Right lung (tissue), 5 donors: ENCODE data around the gene SDHAF2. TPM values are rescaled to one million over a fixed set of nuclear protein-coding genes. Genes with fewer than 3 reads are reported as not detected.
"Not testable (repeated sequence)": the region's sequence is repeated elsewhere in the genome, so short reads cannot be mapped to it uniquely, and the experiment has no call there.

Experiments
- DNase-seq, 2 donors: peaks; one replicate each; pipeline ENCODE4 v3.0.0-alpha.2; 2013
- polyA plus RNA-seq, 5 donors: library from polyadenylated mRNA; unstranded; fragments of 120-200 nt; gene quantifications; one replicate each; pipeline versions ENCODE4 v1.2.1 to v1.2.3, GENCODE V29; 2013; ENCODE audit warnings: inconsistent platforms in 1 of 5, low replicate concordance in 1 of 5; ENCODE audit not compliant: insufficient read length in 5 of 5, insufficient read depth in 1 of 5

SDHAF2 gene
- polyA plus RNA-seq, 5 donors, result 35.7 to 46.9 (median 40.3) TPM

GRCh38 chr11:61474013-61474643, 44.2 kb downstream of the SDHAF2 start:
- no peak for DNase-seq

GRCh38 chr11:61475433-61475832, 45.5 kb downstream of the SDHAF2 start:
- no peak for DNase-seq

- no peak for DNase-seq
Observed at GRCh38 chr11:61476371-61476770, 46.4 kb downstream of the SDHAF2 start.

- DNase-seq, result no peak
Observed at GRCh38 chr11:61477126-61477525, 47.2 kb downstream of the SDHAF2 start.

- DNase-seq, result peak in 1 of 2 donors; percentile 26
Observed at GRCh38 chr11:61477727-61478148, 47.8 kb downstream of the SDHAF2 start.

- not testable (repeated sequence) for DNase-seq
Observed at GRCh38 chr11:61479360-61480058, 49.6 kb downstream of the SDHAF2 start.

- no peak for DNase-seq
Observed at GRCh38 chr11:61480261-61480993, 50.5 kb downstream of the SDHAF2 start.

GRCh38 chr11:61480994-61481335, 51.0 kb downstream of the SDHAF2 start:
- peak; percentile 33 to 42 for DNase-seq

GRCh38 chr11:61481806-61482205, 51.9 kb downstream of the SDHAF2 start:
- no peak for DNase-seq

- DNase-seq, result no peak
Observed at GRCh38 chr11:61482513-61482912, 52.6 kb downstream of the SDHAF2 start.

- DNase-seq, result no peak
Observed at GRCh38 chr11:61484541-61484940, 54.6 kb downstream of the SDHAF2 start.

- no peak for DNase-seq
Observed at GRCh38 chr11:61485080-61485479, 55.2 kb downstream of the SDHAF2 start.

GRCh38 chr11:61486011-61486620, 56.2 kb downstream of the SDHAF2 start:
- no peak for DNase-seq

GRCh38 chr11:61486779-61487178, 56.9 kb downstream of the SDHAF2 start:
- no peak for DNase-seq

- no peak for DNase-seq
Observed at GRCh38 chr11:61487342-61488025, 57.6 kb downstream of the SDHAF2 start.

- DNase-seq, result peak in 1 of 2 donors; percentile 40
Observed at GRCh38 chr11:61488651-61489291, 58.8 kb downstream of the SDHAF2 start.

- DNase-seq, result no peak
Observed at GRCh38 chr11:61489833-61490721, 60.2 kb downstream of the SDHAF2 start.

GRCh38 chr11:61491736-61492395, 61.9 kb downstream of the SDHAF2 start:
- no peak for DNase-seq

GRCh38 chr11:61494381-61494961, 64.5 kb downstream of the SDHAF2 start:
- DNase-seq, result no peak
